ENCODE results near the gene THAP11. TPM values are rescaled to one million over a fixed set of nuclear protein-coding genes. Genes with fewer than 3 reads are reported as not detected.

The THAP11 gene
- total and polyA plus RNA-seq, 2 of the 13 experiments (the other 11 are each of a cell fraction or from before 2014, with no cell fraction given) = 44.2 to 53.4 TPM

GRCh38 chr16:67846320-67847063, 4.4 kb downstream of the THAP11 start, which contains the start of gene NUTF2 (continued):
- 0 out of 2 replicates have a peak, but pooled peaks have one; percentile 49 for TF ChIP-seq SP2 (CRISPR knock-in tag; IDR thresholded peaks at IDR 0.05)
- TF ChIP-seq ZNF17 (CRISPR knock-in tag; IDR thresholded peaks at IDR 0.05) = no peak
- TF ChIP-seq, protein P1, sequence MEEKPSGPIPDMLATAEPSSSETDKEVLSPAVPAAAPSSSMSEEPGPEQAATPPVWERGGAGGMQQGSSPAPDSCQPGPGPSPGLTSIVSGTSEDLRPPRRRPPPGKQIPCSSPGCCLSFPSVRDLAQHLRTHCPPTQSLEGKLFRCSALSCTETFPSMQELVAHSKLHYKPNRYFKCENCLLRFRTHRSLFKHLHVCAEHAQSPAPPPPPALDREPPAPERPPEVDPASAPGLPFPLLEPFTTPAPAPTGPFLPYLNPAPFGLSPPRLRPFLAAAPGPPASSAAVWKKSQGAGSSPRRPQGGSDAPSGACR (CRISPR knock-in tag; IDR thresholded peaks at IDR 0.05) = no peak
- no peak; the same call in 1 of the 2 replicates for TF ChIP-seq MYNN (CRISPR knock-in tag; IDR thresholded peaks at IDR 0.05; ENCODE audit: low read depth)
- TF ChIP-seq, protein P2, sequence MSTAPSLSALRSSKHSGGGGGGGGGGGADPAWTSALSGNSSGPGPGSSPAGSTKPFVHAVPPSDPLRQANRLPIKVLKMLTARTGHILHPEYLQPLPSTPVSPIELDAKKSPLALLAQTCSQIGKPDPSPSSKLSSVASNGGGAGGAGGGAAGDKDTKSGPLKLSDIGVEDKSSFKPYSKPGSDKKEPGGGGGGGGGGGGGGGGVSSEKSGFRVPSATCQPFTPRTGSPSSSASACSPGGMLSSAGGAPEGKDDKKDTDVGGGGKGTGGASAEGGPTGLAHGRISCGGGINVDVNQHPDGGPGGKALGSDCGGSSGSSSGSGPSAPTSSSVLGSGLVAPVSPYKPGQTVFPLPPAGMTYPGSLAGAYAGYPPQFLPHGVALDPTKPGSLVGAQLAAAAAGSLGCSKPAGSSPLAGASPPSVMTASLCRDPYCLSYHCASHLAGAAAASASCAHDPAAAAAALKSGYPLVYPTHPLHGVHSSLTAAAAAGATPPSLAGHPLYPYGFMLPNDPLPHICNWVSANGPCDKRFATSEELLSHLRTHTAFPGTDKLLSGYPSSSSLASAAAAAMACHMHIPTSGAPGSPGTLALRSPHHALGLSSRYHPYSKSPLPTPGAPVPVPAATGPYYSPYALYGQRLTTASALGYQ (CRISPR knock-in tag; IDR thresholded peaks at IDR 0.05) = peak; percentile 73; the same call in 1 of the 2 replicates
- TF ChIP-seq, protein P3, sequence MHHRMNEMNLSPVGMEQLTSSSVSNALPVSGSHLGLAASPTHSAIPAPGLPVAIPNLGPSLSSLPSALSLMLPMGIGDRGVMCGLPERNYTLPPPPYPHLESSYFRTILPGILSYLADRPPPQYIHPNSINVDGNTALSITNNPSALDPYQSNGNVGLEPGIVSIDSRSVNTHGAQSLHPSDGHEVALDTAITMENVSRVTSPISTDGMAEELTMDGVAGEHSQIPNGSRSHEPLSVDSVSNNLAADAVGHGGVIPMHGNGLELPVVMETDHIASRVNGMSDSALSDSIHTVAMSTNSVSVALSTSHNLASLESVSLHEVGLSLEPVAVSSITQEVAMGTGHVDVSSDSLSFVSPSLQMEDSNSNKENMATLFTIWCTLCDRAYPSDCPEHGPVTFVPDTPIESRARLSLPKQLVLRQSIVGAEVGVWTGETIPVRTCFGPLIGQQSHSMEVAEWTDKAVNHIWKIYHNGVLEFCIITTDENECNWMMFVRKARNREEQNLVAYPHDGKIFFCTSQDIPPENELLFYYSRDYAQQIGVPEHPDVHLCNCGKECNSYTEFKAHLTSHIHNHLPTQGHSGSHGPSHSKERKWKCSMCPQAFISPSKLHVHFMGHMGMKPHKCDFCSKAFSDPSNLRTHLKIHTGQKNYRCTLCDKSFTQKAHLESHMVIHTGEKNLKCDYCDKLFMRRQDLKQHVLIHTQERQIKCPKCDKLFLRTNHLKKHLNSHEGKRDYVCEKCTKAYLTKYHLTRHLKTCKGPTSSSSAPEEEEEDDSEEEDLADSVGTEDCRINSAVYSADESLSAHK (CRISPR knock-in tag; IDR thresholded peaks at IDR 0.05; ENCODE audit: borderline replicate concordance) = no peak; the same call in 1 of the 2 replicates
- TF ChIP-seq NCOA5 (CRISPR knock-in tag; IDR thresholded peaks at IDR 0.05) = no peak
- TF ChIP-seq ARID5B (CRISPR knock-in tag; IDR thresholded peaks at IDR 0.05) = peak; percentile 79
- TF ChIP-seq FLYWCH1 (CRISPR knock-in tag; IDR thresholded peaks at IDR 0.05) = no peak
- TF ChIP-seq ZNF567 (CRISPR knock-in tag; IDR thresholded peaks at IDR 0.05; ENCODE audit: borderline replicate concordance) = peak; percentile 67; the same call in 1 of the 2 replicates
- peak; percentile 97 for TF ChIP-seq TARDBP (CRISPR knock-in tag; IDR thresholded peaks at IDR 0.05)
- no peak for TF ChIP-seq ZNF615 (CRISPR knock-in tag; IDR thresholded peaks at IDR 0.05; ENCODE audit: borderline replicate concordance)
- no peak for TF ChIP-seq NFIB (CRISPR knock-in tag; IDR thresholded peaks at IDR 0.05; ENCODE audit: borderline replicate concordance)
- TF ChIP-seq TOE1 (CRISPR knock-in tag; IDR thresholded peaks at IDR 0.05) = no peak
- no peak for TF ChIP-seq ZNF101 (CRISPR knock-in tag; IDR thresholded peaks at IDR 0.05; ENCODE audit: borderline replicate concordance, low read depth)
- TF ChIP-seq, protein P4, sequence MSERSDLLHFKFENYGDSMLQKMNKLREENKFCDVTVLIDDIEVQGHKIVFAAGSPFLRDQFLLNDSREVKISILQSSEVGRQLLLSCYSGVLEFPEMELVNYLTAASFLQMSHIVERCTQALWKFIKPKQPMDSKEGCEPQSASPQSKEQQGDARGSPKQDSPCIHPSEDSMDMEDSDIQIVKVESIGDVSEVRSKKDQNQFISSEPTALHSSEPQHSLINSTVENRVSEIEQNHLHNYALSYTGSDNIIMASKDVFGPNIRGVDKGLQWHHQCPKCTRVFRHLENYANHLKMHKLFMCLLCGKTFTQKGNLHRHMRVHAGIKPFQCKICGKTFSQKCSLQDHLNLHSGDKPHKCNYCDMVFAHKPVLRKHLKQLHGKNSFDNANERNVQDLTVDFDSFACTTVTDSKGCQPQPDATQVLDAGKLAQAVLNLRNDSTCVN (CRISPR knock-in tag; IDR thresholded peaks at IDR 0.05; ENCODE audit: borderline replicate concordance) = peak; percentile 21; the same call in 1 of the 2 replicates
- no peak for TF ChIP-seq ZNF629 (CRISPR knock-in tag; conservative IDR thresholded peaks at IDR 0.05)

Data from HepG2 (cell line).